Osteocyte (in vitro differentiated cells): ENCODE results near the gene SLC7A8. TPM values are rescaled to one million over a fixed set of nuclear protein-coding genes. Genes with fewer than 3 reads are reported as not detected.

Experiments
- DNase-seq: peaks from one replicate; pipeline ENCODE4 v3.0.0; 2021; ENCODE audit warnings: mixed read lengths; ENCODE audit not compliant: unreplicated experiment; ENCODE audit errors: extremely low spot score
- H3K27ac Mint-ChIP-seq: one replicate; pipeline ENCODE4 v1.8.0; 2021; ENCODE audit warnings: mild to moderate bottlenecking, mixed read lengths; ENCODE audit not compliant: unreplicated experiment
- H3K27me3 Mint-ChIP-seq: one replicate; pipeline ENCODE4 v1.8.0; 2021; ENCODE audit warnings: mixed read lengths; ENCODE audit not compliant: unreplicated experiment
- H3K36me3 Mint-ChIP-seq: one replicate; pipeline ENCODE4 v1.8.0; 2021; ENCODE audit warnings: mixed read lengths; ENCODE audit not compliant: unreplicated experiment
- H3K4me1 Mint-ChIP-seq: one replicate; pipeline ENCODE4 v1.8.0; 2021; ENCODE audit warnings: mixed read lengths; ENCODE audit not compliant: unreplicated experiment
- H3K4me3 Mint-ChIP-seq: one replicate; pipeline ENCODE4 v1.8.0; 2021; ENCODE audit warnings: mild to moderate bottlenecking, moderate library complexity, mixed read lengths; ENCODE audit not compliant: unreplicated experiment
- H3K9me3 Mint-ChIP-seq: one replicate; pipeline ENCODE4 v1.8.0; 2021; ENCODE audit warnings: mixed read lengths; ENCODE audit not compliant: unreplicated experiment
- total RNA-seq: library from RNA; stranded (reverse); gene quantifications from 2 replicates; pipeline ENCODE4 v1.2.1, GENCODE V29; 2021
- TF ChIP-seq, protein P1 (sequence below): fragments of 200-600 bp; sonication (generic); IDR thresholded peaks from 2 replicates; pipeline ENCODE4 v1.5.0; 2021; ENCODE audit warnings: antibody characterized with exemption, mild to moderate bottlenecking, moderate library complexity

Gene SLC7A8
- total RNA-seq, 1 donor from 2014 or later = 0.75 TPM

DNA sequence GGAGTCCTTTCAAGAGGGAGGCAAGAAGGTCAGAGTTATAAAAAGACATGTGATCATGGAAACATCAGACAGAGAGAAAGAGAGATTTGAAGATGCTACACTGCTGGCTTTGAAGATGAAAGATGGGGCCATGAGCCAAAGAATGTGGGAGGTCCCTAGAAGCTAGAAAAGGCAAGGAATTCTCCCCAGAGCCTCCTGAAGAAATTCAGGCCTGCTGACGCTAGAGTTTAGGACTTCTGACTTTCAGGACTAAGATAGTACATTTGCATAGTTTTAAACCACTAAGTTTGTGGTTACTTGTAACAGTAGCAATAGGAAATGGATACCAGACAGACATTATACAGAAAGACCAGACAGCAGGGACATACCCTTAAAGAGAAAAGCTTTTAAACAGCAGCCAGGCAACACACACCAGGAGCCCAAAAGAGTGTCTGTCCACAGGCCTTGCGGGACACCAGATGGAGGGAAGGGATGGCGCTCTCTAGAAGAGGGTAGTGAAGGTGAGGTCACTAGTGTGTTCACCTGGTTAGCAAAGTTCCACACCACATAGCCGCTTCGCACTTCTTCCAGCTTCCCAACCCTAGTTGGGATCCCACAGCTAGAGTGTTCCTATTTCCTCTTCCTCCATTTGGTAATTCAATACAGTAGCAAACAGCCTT, 34.7 kb downstream of the SLC7A8 start:
- H3K36me3 Mint-ChIP-seq = no peaks in the 10 kb centered on the region
- H3K27ac Mint-ChIP-seq = no peak overlapping the region
- H3K27me3 Mint-ChIP-seq = peaks cover 30% of the 10 kb centered on the region
- TF ChIP-seq, protein P1, sequence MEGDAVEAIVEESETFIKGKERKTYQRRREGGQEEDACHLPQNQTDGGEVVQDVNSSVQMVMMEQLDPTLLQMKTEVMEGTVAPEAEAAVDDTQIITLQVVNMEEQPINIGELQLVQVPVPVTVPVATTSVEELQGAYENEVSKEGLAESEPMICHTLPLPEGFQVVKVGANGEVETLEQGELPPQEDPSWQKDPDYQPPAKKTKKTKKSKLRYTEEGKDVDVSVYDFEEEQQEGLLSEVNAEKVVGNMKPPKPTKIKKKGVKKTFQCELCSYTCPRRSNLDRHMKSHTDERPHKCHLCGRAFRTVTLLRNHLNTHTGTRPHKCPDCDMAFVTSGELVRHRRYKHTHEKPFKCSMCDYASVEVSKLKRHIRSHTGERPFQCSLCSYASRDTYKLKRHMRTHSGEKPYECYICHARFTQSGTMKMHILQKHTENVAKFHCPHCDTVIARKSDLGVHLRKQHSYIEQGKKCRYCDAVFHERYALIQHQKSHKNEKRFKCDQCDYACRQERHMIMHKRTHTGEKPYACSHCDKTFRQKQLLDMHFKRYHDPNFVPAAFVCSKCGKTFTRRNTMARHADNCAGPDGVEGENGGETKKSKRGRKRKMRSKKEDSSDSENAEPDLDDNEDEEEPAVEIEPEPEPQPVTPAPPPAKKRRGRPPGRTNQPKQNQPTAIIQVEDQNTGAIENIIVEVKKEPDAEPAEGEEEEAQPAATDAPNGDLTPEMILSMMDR = no peak
- DNase-seq = no peak
- no peaks in the 10 kb centered on the region for H3K9me3 Mint-ChIP-seq
- no peaks in the 10 kb centered on the region for H3K4me1 Mint-ChIP-seq
- H3K4me3 Mint-ChIP-seq = no peak overlapping the region

DNA sequence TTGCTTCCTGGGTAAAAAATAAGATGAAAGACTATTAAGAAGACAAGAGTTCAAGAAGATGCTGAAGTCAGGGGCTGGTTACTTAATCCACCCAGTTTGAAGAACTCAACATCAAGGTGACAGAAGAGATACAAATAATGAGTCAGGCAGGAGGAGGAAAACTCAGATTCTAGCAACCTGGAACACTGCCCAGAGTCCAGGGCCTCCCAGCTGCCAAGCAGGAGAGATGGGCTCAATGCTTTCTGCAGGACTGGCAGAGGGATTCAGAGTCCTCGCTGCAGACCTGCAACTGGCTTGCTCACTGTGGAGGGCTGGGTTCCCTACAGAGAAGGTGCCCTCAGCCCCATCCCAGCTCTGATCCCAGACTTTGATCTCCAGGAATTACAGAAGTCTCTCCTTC, 35.8 kb downstream of the SLC7A8 start:
- Mint-ChIP-seq H3K36me3 (no peaks in the 10 kb centered on the region), H3K9me3 (no peaks in the 10 kb centered on the region), H3K4me3 (no peak overlapping the region), H3K27ac (no peak overlapping the region), H3K4me1 (no peaks in the 10 kb centered on the region), H3K27me3 (peaks cover 28% of the 10 kb centered on the region)
- TF ChIP-seq, protein P1 = no peak
- no peak for DNase-seq

DNA sequence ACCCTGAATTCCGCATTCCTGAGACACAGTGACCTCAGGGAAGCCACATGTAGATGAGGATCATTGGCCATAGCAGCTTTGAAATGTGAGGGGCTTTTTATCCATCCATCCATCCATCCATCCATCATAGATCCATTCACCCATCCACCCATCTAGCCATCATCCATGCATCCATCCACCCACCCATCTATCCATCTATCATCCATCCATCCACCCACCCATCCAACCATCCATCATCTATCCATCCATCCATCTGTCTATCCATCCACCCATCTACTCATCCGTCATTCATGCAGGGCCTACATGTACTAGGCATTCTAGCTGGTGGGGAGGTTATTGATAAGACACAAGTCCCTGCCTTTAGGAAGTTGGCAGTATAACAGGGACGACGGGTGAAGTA, 36.5 kb downstream of the SLC7A8 start:
- Mint-ChIP-seq H3K36me3 (no peaks in the 10 kb centered on the region), H3K27me3 (peaks cover 28% of the 10 kb centered on the region), H3K27ac (no peak overlapping the region), H3K4me3 (no peak overlapping the region), H3K4me1 (peaks cover 5% of the 10 kb centered on the region), H3K9me3 (no peaks in the 10 kb centered on the region)
- TF ChIP-seq, protein P1 = no peak
- no peak for DNase-seq

DNA sequence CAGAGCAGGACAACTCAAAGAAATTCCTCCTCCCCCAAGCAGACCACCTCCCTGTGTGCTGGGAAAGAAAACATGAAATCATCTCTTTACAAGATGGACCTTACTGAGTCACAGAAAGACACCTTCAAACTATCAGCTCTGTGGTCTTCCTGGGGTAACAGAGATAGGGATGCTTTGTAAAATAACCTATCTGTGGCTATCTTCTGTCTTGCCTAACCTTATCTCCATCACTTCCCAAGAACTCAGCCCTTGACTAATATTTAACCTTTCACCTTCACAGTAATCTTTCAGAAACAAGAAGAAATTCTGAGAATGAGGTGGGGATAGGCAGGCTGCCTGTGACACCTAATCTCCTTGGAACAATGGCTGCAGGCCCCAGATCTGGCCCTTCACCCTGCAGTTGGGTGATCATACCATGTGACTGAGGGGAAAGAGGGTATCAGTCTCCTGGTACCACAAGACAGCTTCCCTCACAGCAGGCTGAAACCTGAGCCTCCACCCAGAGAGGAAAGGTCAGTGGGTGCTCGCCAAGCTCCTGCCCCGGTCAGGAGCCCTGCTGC, 37.0 kb downstream of the SLC7A8 start:
- TF ChIP-seq, protein P1 = no peak
- no peaks in the 10 kb centered on the region for H3K9me3 Mint-ChIP-seq
- H3K27me3 Mint-ChIP-seq = peaks cover 28% of the 10 kb centered on the region
- H3K36me3 Mint-ChIP-seq = no peaks in the 10 kb centered on the region
- H3K27ac Mint-ChIP-seq = no peak overlapping the region
- no peak for DNase-seq
- peaks cover 10% of the 10 kb centered on the region for H3K4me1 Mint-ChIP-seq
- no peak overlapping the region for H3K4me3 Mint-ChIP-seq

DNA sequence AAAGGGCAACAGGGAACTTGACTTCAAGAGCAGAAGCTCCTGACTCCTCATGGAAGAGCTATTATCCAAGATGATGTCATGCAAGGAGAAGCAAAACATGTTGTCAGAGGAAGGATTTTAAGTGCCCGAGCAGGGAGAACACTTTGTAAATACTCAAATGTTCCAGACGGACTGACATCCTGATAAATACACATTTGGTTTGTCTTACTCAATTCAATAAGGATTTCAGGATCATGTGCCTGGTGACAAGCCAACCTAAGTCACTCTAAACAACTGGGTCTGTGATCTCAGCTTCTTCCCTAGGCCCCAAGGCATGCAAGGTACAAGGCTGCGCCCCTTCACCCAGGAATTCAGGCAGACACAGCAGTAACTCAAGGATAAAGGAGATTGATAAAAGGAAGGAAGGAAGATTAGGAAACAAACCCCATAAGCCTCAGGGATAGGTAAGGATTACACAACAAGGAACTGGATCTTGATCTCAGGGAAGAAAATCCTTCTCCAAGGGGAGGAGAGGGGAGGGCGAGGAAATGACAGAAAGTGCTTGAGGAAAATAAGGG, 37.6 kb downstream of the SLC7A8 start:
- H3K27ac Mint-ChIP-seq = no peak overlapping the region

More for the DNA sequence above, 37.6 kb downstream of the SLC7A8 start:
- H3K4me1 Mint-ChIP-seq = peaks cover 10% of the 10 kb centered on the region
- H3K36me3 Mint-ChIP-seq = no peaks in the 10 kb centered on the region
- H3K4me3 Mint-ChIP-seq = no peak overlapping the region
- peaks cover 28% of the 10 kb centered on the region for H3K27me3 Mint-ChIP-seq
- no peak for DNase-seq
- no peaks in the 10 kb centered on the region for H3K9me3 Mint-ChIP-seq
- TF ChIP-seq, protein P1 = no peak
